ENCODE measurements around the gene PAPSS1.

DNA sequence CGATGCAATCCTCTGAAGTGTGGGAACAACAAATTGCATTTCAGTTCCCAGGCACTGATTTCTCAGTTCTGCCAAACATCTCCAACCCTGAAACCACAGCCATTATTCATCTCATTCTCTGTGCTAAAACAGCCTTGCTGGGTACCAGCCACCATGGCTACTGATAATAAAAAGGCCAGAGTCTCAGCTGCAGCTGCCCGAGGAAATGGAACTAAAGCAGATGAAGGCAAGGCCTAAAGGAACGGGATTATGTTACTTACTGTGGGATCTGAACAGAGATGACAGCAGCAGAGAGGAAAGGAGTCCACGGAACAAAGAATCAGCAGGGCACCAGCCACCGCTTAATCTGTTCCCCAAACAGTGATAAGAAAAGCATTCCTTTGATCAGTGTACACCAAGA is 155.7 kb downstream of the PAPSS1 start:
- TF ChIP-seq, protein P1, sequence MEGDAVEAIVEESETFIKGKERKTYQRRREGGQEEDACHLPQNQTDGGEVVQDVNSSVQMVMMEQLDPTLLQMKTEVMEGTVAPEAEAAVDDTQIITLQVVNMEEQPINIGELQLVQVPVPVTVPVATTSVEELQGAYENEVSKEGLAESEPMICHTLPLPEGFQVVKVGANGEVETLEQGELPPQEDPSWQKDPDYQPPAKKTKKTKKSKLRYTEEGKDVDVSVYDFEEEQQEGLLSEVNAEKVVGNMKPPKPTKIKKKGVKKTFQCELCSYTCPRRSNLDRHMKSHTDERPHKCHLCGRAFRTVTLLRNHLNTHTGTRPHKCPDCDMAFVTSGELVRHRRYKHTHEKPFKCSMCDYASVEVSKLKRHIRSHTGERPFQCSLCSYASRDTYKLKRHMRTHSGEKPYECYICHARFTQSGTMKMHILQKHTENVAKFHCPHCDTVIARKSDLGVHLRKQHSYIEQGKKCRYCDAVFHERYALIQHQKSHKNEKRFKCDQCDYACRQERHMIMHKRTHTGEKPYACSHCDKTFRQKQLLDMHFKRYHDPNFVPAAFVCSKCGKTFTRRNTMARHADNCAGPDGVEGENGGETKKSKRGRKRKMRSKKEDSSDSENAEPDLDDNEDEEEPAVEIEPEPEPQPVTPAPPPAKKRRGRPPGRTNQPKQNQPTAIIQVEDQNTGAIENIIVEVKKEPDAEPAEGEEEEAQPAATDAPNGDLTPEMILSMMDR (IDR thresholded peaks at IDR 0.05): no peak
- TF ChIP-seq POLR2AphosphoS5 (IDR thresholded peaks at IDR 0.05): no peak
- no peak for TF ChIP-seq POLR2A (IDR thresholded peaks at IDR 0.05)
- no peak for TF ChIP-seq EP300 (IDR thresholded peaks at IDR 0.05)
